IMR-90 (cell line): ENCODE data around the gene BTRC. TPM values are rescaled to one million over a fixed set of nuclear protein-coding genes. Genes with fewer than 3 reads are reported as not detected.

Experiments
- ATAC-seq: fragments of 200-7000 bp; cut with Tn5 transposase; 2 replicates; pipeline ENCODE4 v1.9.1; 2020; ENCODE audit warnings: low read depth, mild to moderate bottlenecking, moderate library complexity
- BruUV-seq: library from RNA; stranded (reverse); fragments of 400-500 nt; replicated peaks from 2 replicates; lab custom pipeline; 2021; lab: Mats Ljungman, UMichigan
- CTCF ChIA-PET: fragments of 300-600 bp; formaldehyde crosslinking; extraction: SDS; loops from one replicate; lab custom pipeline; 2021; ENCODE audit warnings: antibody characterized with exemption; lab: Yijun Ruan, JAX
- POLR2A ChIA-PET: fragments of 300-600 bp; sonication (Branson Sonifier 250); formaldehyde crosslinking; loops from one replicate; lab custom pipeline; 2022; ENCODE audit warnings: antibody characterized with exemption; ENCODE audit not compliant: unreplicated experiment; lab: Charles Lee
- DNase-seq: peaks from one replicate; pipeline ENCODE4 v3.0.0; 2013
- H2AFZ ChIP-seq: replicated peaks from 2 replicates; pipeline ENCODE3; 2013; ENCODE audit warnings: low read length, mild to moderate bottlenecking; ENCODE audit not compliant: poor library complexity
- H2AK5ac ChIP-seq: 2 replicates; pipeline ENCODE4 v1.6.1; 2013; ENCODE audit warnings: low read depth, low read length, inconsistent platforms
- H2AK9ac ChIP-seq: replicated peaks from 2 replicates; pipeline ENCODE3; 2013; ENCODE audit warnings: mild to moderate bottlenecking, low read depth, low read length, moderate library complexity; ENCODE audit not compliant: poor library complexity
- H2BK120ac ChIP-seq: 2 replicates; pipeline ENCODE4 v1.6.1; 2013; ENCODE audit warnings: low read depth, low read length, inconsistent platforms
- H2BK15ac ChIP-seq: 3 replicates; pipeline ENCODE4 v1.6.1; 2013; ENCODE audit warnings: low read depth, low read length, inconsistent platforms
- H2BK20ac ChIP-seq: 2 replicates; pipeline ENCODE4 v1.6.1; 2013; ENCODE audit warnings: low read depth, mild to moderate bottlenecking, inconsistent platforms, low read length, moderate library complexity
- H2BK5ac ChIP-seq: 2 replicates; pipeline ENCODE4 v1.6.1; 2013; ENCODE audit warnings: mild to moderate bottlenecking, low read depth, low read length, inconsistent platforms; ENCODE audit not compliant: poor library complexity, severe bottlenecking
- H3K14ac ChIP-seq: replicated peaks from 2 replicates; pipeline ENCODE4 v1.6.1; 2013; ENCODE audit warnings: low read depth, low read length, inconsistent platforms
- H3K18ac ChIP-seq: 2 replicates; pipeline ENCODE4 v1.6.1; 2013; ENCODE audit warnings: low read depth, low read length, control low read depth
- H3K23ac ChIP-seq: 2 replicates; pipeline ENCODE4 v1.6.1; 2013; ENCODE audit warnings: low read depth, low read length, inconsistent platforms
- H3K27ac ChIP-seq: 2 replicates; pipeline ENCODE4 v1.5.1; 2013; ENCODE audit warnings: mild to moderate bottlenecking, control low read depth, low read length; ENCODE audit not compliant: insufficient read depth
- H3K27me3 ChIP-seq: 2 replicates; pipeline ENCODE4 v1.6.1; 2013; ENCODE audit warnings: low read length; ENCODE audit not compliant: control insufficient read depth, insufficient read depth
- H3K36me3 ChIP-seq: 2 replicates; pipeline ENCODE4 v1.6.1; 2013; ENCODE audit warnings: low read length, mixed read lengths; ENCODE audit not compliant: control insufficient read depth, insufficient read depth
- H3K4ac ChIP-seq: 2 replicates; pipeline ENCODE4 v1.6.1; 2013; ENCODE audit warnings: low read depth, low read length, inconsistent platforms
- H3K4me1 ChIP-seq: 2 replicates; pipeline ENCODE4 v1.6.1; 2013; ENCODE audit warnings: low read length, mixed read lengths; ENCODE audit not compliant: control insufficient read depth, insufficient read depth
- H3K4me2 ChIP-seq: 2 replicates; pipeline ENCODE4 v1.6.1; 2013; ENCODE audit warnings: low read depth, mild to moderate bottlenecking, control low read depth, low read length, moderate library complexity
- H3K4me3 ChIP-seq: 2 replicates; pipeline ENCODE4 v1.5.1; 2013; ENCODE audit warnings: low read depth, mild to moderate bottlenecking, control low read depth, low read length, moderate library complexity; ENCODE audit not compliant: insufficient read depth
- H3K56ac ChIP-seq: 2 replicates; pipeline ENCODE4 v1.6.1; 2013; ENCODE audit warnings: low read length, inconsistent platforms; ENCODE audit not compliant: insufficient read depth; ENCODE audit errors: extremely low read depth
- H3K79me1 ChIP-seq, 2 experiments: 2 replicates each; pipeline ENCODE4 v1.6.1; 2013; ENCODE audit warnings: low read length in 2 of 2, inconsistent platforms in 1 of 2, low read depth in 1 of 2
- H3K9ac ChIP-seq: 2 replicates; pipeline ENCODE4 v1.6.1; 2013; ENCODE audit warnings: low read depth, low read length, control low read depth
- H3K9me1 ChIP-seq: 2 replicates; pipeline ENCODE4 v1.6.1; 2013; ENCODE audit warnings: low read length, inconsistent platforms; ENCODE audit not compliant: insufficient read depth
- H3K9me3 ChIP-seq: 2 replicates; pipeline ENCODE4 v1.6.1; 2013; ENCODE audit warnings: low read length; ENCODE audit not compliant: control insufficient read depth, insufficient read depth
- H4K20me1 ChIP-seq: 2 replicates; pipeline ENCODE4 v1.6.1; 2013; ENCODE audit warnings: low read length, inconsistent platforms; ENCODE audit not compliant: insufficient read depth
- H4K5ac ChIP-seq: 2 replicates; pipeline ENCODE4 v1.6.1; 2013; ENCODE audit warnings: mild to moderate bottlenecking, low read depth, low read length, control low read depth
- H4K8ac ChIP-seq, 2 experiments: 2 replicates each; pipeline ENCODE4 v1.6.1; 2013; ENCODE audit warnings: low read depth in 2 of 2, low read length in 2 of 2, control low read depth in 1 of 2, inconsistent platforms in 1 of 2
- H4K91ac ChIP-seq: 2 replicates; pipeline ENCODE4 v1.6.1; 2013; ENCODE audit warnings: low read depth, low read length, inconsistent platforms; ENCODE audit not compliant: insufficient read depth
- WGBS, 2 experiments: methylation state at CpG; one replicate each; pipeline versions ENCODE4 v1.1.5 to v1.1.7; 2013; ENCODE audit warnings: missing lambda C conversion rate in 2 of 2; ENCODE audit not compliant: insufficient read length in 1 of 2; ENCODE audit errors: extremely low coverage in 2 of 2; 5-methylcytosine and 5-hydroxymethylcytosine counted together
- dilution Hi-C: fragments of 300-500 bp; cut with HindIII; formaldehyde crosslinking; loops from one replicate; pipeline ENCODE4 v1.14.3; 2018; ENCODE audit warnings: low sequenced_read_pairs; ENCODE audit not compliant: unreplicated experiment
- in situ Hi-C: fragments of 300-500 bp; cut with MboI; formaldehyde crosslinking; loops from 3 replicates; pipeline ENCODE4 v1.14.3; 2019; ENCODE audit warnings: low sequenced_read_pairs, inconsistent platforms, mixed read lengths
- intact Hi-C: fragments of 100-400 bp; cut with micrococcal nuclease; formaldehyde crosslinking; loops from 2 replicates; pipeline ENCODE4 v1.10.0; 2022
- polyA plus RNA-seq, 3 experiments: library from polyadenylated mRNA; depleted of rRNA; stranded (reverse); fragments of >200 nt; gene quantifications; 2 replicates each; pipeline ENCODE4 v1.2.3, GENCODE V29; 2012; ENCODE audit warnings: low replicate concordance in 1 of 3
- total RNA-seq: library from RNA; depleted of rRNA; stranded (reverse); fragments of >200 nt; gene quantifications from 2 replicates; pipeline ENCODE4 v1.2.3, GENCODE V29; 2012
- TF ChIP-seq, protein P1 (sequence below): fragments of 150-350 bp; IDR thresholded peaks from 2 replicates; pipeline ENCODE4 v1.6.1; 2016; ENCODE audit warnings: low read depth, mild to moderate bottlenecking, low read length, moderate library complexity, borderline replicate concordance

BTRC gene
- total and polyA plus RNA-seq, 2 of the 4 experiments (the other 2 are of a cell fraction), result 7.7 to 8.4 TPM

DNA sequence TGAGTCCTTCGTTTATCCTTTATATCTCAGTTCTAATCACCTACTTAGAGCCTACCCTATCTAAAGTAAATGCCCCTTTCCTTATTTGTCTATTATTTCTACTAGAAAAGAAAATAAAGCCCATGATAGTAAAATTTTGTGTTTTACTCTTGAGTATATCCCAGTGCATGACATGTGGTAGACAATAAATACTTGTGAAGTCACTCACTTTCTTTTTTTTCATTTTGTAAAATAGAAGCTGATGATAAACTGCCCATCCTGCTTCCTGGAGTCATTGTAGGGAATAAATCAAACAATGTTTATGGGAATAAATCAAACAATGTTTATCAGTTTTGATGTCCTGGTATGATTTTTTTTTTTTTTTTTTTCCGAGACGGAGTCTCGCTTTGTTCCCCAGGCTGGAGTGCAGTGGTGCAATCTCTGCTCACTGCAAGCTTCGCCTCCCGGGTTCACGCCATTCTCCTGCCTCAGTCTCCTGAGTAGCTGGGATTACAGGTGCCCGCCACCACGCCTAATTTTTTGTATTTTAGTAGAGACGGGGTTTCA is 36.1 kb downstream of the BTRC start:
- POLR2A ChIA-PET, result no interaction called here
- H3K27ac ChIP-seq, result no peak overlapping the region
- H2BK20ac ChIP-seq, result no peak overlapping the region
- peaks cover 5% of the 10 kb centered on the region; the same call in 1 of the 2 replicates for H3K9me1 ChIP-seq
- no peak overlapping the region for H2AFZ ChIP-seq
- no TSS peak for BruUV-seq
- peaks cover 3% of the 10 kb centered on the region; the same call in 1 of the 2 replicates for H3K4me1 ChIP-seq
- no peak overlapping the region for H3K9ac ChIP-seq
- no peak overlapping the region for H4K91ac ChIP-seq
- CTCF ChIA-PET, result no interaction called here
- DNase-seq (no peak), ATAC-seq (no peak)
- no peaks in the 10 kb centered on the region for H3K9me3 ChIP-seq
- no peak overlapping the region for H2AK5ac ChIP-seq
- TF ChIP-seq, protein P1, sequence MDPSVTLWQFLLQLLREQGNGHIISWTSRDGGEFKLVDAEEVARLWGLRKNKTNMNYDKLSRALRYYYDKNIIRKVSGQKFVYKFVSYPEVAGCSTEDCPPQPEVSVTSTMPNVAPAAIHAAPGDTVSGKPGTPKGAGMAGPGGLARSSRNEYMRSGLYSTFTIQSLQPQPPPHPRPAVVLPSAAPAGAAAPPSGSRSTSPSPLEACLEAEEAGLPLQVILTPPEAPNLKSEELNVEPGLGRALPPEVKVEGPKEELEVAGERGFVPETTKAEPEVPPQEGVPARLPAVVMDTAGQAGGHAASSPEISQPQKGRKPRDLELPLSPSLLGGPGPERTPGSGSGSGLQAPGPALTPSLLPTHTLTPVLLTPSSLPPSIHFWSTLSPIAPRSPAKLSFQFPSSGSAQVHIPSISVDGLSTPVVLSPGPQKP, result no peak
- intact Hi-C loops (no loop called here), in situ Hi-C loops (no loop called here), dilution Hi-C loops (no loop called here)
- no peak overlapping the region for H2BK120ac ChIP-seq
- H3K79me1 ChIP-seq, result peaks cover 25 to 54% of the 10 kb centered on the region in 2 experiments
- H2AK9ac ChIP-seq, result no peak overlapping the region
- H4K5ac ChIP-seq, result no peak overlapping the region
- H3K4me2 ChIP-seq, result no peak overlapping the region
- H3K27me3 ChIP-seq, result no peaks in the 10 kb centered on the region
- no peak overlapping the region for H3K56ac ChIP-seq
- peaks cover 38% of the 10 kb centered on the region for H4K20me1 ChIP-seq
- no peak overlapping the region for H3K4ac ChIP-seq
- H2BK5ac ChIP-seq, result no peak overlapping the region
- no CpG with 5 or more reads among the region's 10 CpGs for WGBS, 2 experiments
- H2BK15ac ChIP-seq, result no peak overlapping the region
- H3K23ac ChIP-seq, result no peak overlapping the region
- no peak overlapping the region for H3K14ac ChIP-seq
- H3K36me3 ChIP-seq, result no peaks in the 10 kb centered on the region
- H3K18ac ChIP-seq, result no peak overlapping the region
- H4K8ac ChIP-seq, result no peak overlapping the region
- no peak overlapping the region for H3K4me3 ChIP-seq
